HG03354 (cell line): Measurements from ENCODE around the gene VANGL2.

ENCODE experiments used
- ATAC-seq: cut with Tn5 transposase; IDR thresholded peaks from one replicate; pipeline ENCODE4 v1.9.1; 2021; ENCODE audit warnings: mild to moderate bottlenecking; ENCODE audit not compliant: unreplicated experiment, poor library complexity, severe bottlenecking

VANGL2 gene

GRCh38 chr1:160400223-160400645 is at the start of gene VANGL2:
Gene VANGL2 (plus strand): TSS chr1:160400564. CDS start chr1:160415838, 15,274 bp downstream.
- ATAC-seq, result no peak

GRCh38 chr1:160351629-160352028 is 48.7 kb upstream of the VANGL2 start:
- no peak for ATAC-seq

GRCh38 chr1:160352555-160352954 is 47.8 kb upstream of the VANGL2 start:
- ATAC-seq, result no peak

GRCh38 chr1:160353223-160353622 is 47.1 kb upstream of the VANGL2 start:
- no peak for ATAC-seq

GRCh38 chr1:160354388-160354985 is 45.9 kb upstream of the VANGL2 start:
- no peak for ATAC-seq

GRCh38 chr1:160357286-160358002 is 42.9 kb upstream of the VANGL2 start:
- no peak for ATAC-seq

- no peak for ATAC-seq
Observed at GRCh38 chr1:160358073-160358472, 42.3 kb upstream of the VANGL2 start.

- no peak for ATAC-seq
Observed at GRCh38 chr1:160359559-160360226, 40.7 kb upstream of the VANGL2 start.

GRCh38 chr1:160360227-160360695 is 40.1 kb upstream of the VANGL2 start:
- ATAC-seq, result no peak

GRCh38 chr1:160361199-160361598 is 39.2 kb upstream of the VANGL2 start:
- ATAC-seq, result no peak

GRCh38 chr1:160361814-160362167 is 38.6 kb upstream of the VANGL2 start:
- no peak for ATAC-seq

- no peak for ATAC-seq
Observed at GRCh38 chr1:160362168-160362957, 38.0 kb upstream of the VANGL2 start.

GRCh38 chr1:160363010-160363409 is 37.4 kb upstream of the VANGL2 start:
- no peak for ATAC-seq

- no peak for ATAC-seq
Observed at GRCh38 chr1:160363951-160364735, 36.2 kb upstream of the VANGL2 start.

GRCh38 chr1:160365325-160365724 is 35.0 kb upstream of the VANGL2 start:
- ATAC-seq, result no peak

- ATAC-seq, result no peak
Observed at GRCh38 chr1:160366731-160367515, 33.4 kb upstream of the VANGL2 start, which contains the start of gene NHLH1. Gene NHLH1 (plus strand): TSS chr1:160367071. CDS start chr1:160370732, 3,661 bp downstream.

- no peak for ATAC-seq
Observed at GRCh38 chr1:160367516-160367900, 32.9 kb upstream of the VANGL2 start.
